OCI-LY1 (cell line): ENCODE data around the gene CCDC86.
"Not testable (repeated sequence)": the region's sequence is repeated elsewhere in the genome, so short reads cannot be mapped to it uniquely, and the experiment has no call there.

ENCODE experiments used
- H2AFZ ChIP-seq: fragments of 200-600 bp; sonication (generic), shearing (Covaris generic); 2 replicates; pipeline ENCODE4 v1.6.0; 2014; ENCODE audit warnings: antibody characterized with exemption, mild to moderate bottlenecking, low read length
- H3F3A ChIP-seq: fragments of 200-600 bp; sonication (generic), shearing (Covaris generic); 2 replicates; pipeline ENCODE4 v1.6.0; 2014; ENCODE audit warnings: mild to moderate bottlenecking, antibody characterized with exemption, low read length, moderate library complexity; ENCODE audit not compliant: insufficient read depth
- H3K27ac ChIP-seq: fragments of 200-600 bp; sonication (generic); 2 replicates; pipeline ENCODE4 v1.5.1; 2014; ENCODE audit warnings: low read length, mixed run types, mild to moderate bottlenecking, low read depth; ENCODE audit not compliant: poor library complexity, severe bottlenecking
- H3K27me3 ChIP-seq: fragments of 200-600 bp; sonication (generic); 2 replicates; pipeline ENCODE4 v1.6.0; 2014; ENCODE audit warnings: antibody characterized with exemption, mild to moderate bottlenecking, low read length, moderate library complexity; ENCODE audit not compliant: insufficient read depth
- H3K36me3 ChIP-seq: fragments of 200-600 bp; sonication (generic); 2 replicates; pipeline ENCODE4 v1.6.1; 2014; ENCODE audit warnings: mild to moderate bottlenecking, antibody characterized with exemption, low read length, moderate library complexity, mixed read lengths; ENCODE audit not compliant: insufficient read depth
- H3K4me1 ChIP-seq: fragments of 200-600 bp; sonication (generic); 2 replicates; pipeline ENCODE4 v1.5.1; 2014; ENCODE audit warnings: mild to moderate bottlenecking, low read length, moderate library complexity; ENCODE audit not compliant: insufficient read depth, severe bottlenecking
- H3K4me2 ChIP-seq: fragments of 200-600 bp; sonication (generic), shearing (Covaris generic); 2 replicates; pipeline ENCODE4 v1.6.1; 2014; ENCODE audit warnings: low read length
- H3K4me3 ChIP-seq: fragments of 200-600 bp; sonication (generic); 2 replicates; pipeline ENCODE4 v1.5.1; 2014; ENCODE audit warnings: low read length, low read depth, mild to moderate bottlenecking, mixed read lengths; ENCODE audit not compliant: poor library complexity, severe bottlenecking
- H3K79me2 ChIP-seq: fragments of 200-600 bp; shearing (Covaris generic); 2 replicates; pipeline ENCODE4 v1.6.1; 2016; ENCODE audit warnings: mixed run types, low read length, mixed read lengths; ENCODE audit not compliant: insufficient read depth
- H3K9ac ChIP-seq: fragments of 200-600 bp; sonication (generic), shearing (Covaris generic); 2 replicates; pipeline ENCODE4 v1.6.1; 2014; ENCODE audit warnings: mild to moderate bottlenecking, low read length, mixed read lengths
- H3K9me2 ChIP-seq: fragments of 200-600 bp; sonication (generic), shearing (Covaris generic); 2 replicates; pipeline ENCODE4 v1.6.1; 2014; ENCODE audit warnings: low read depth, mild to moderate bottlenecking, low read length, mixed read lengths
- H3K9me3 ChIP-seq: fragments of 200-600 bp; shearing (Covaris generic); 2 replicates; pipeline ENCODE4 v1.6.1; 2014; ENCODE audit warnings: low read length, mixed read lengths
- H4K20me1 ChIP-seq: fragments of 200-600 bp; sonication (generic), shearing (Covaris generic); 2 replicates; pipeline ENCODE4 v1.6.0; 2016; ENCODE audit warnings: mild to moderate bottlenecking, low read length; ENCODE audit not compliant: insufficient read depth
- CTCF ChIP-seq: fragments of 200-600 bp; sonication (generic), shearing (Covaris generic); IDR thresholded peaks from 2 replicates; pipeline ENCODE4 v1.5.1; 2017; ENCODE audit warnings: mild to moderate bottlenecking, antibody characterized with exemption, low read length, moderate library complexity, mixed read lengths
- EZH2 ChIP-seq: fragments of 200-600 bp; sonication (generic), shearing (Covaris generic); IDR thresholded peaks from 2 replicates; pipeline ENCODE4 v1.8.0; 2017; ENCODE audit warnings: borderline replicate concordance, mixed run types, mild to moderate bottlenecking, antibody characterized with exemption, low read length, moderate library complexity, mixed read lengths

Gene CCDC86

GRCh38 chr11:60821827-60822599, 19.9 kb upstream of the CCDC86 start:
- Histone ChIP-seq H3K79me2 (no peaks in the 10 kb centered on the region), H3K36me3 (no peaks in the 10 kb centered on the region), H4K20me1 (no peaks in the 10 kb centered on the region), H3K27me3 (peaks cover 5% of the 10 kb centered on the region; the same call in 1 of the 2 replicates), H3K4me1 (no peaks in the 10 kb centered on the region), H2AFZ (no peak overlapping the region), H3K4me2 (no peak overlapping the region), H3F3A (no peaks in the 10 kb centered on the region), H3K4me3 (no peak overlapping the region), H3K9me3 (peaks cover 2% of the 10 kb centered on the region; the same call in 1 of the 2 replicates), H3K9me2 (no peaks in the 10 kb centered on the region), H3K9ac (no peak overlapping the region), H3K27ac (no peak overlapping the region)
- no peak for TF ChIP-seq CTCF
- TF ChIP-seq EZH2 = no peak

- H3K9ac ChIP-seq, H3F3A ChIP-seq, H3K4me3 ChIP-seq, H3K9me3 ChIP-seq, H3K79me2 ChIP-seq, H2AFZ ChIP-seq, H3K27me3 ChIP-seq, H3K9me2 ChIP-seq, H3K36me3 ChIP-seq, H3K27ac ChIP-seq, H3K4me1 ChIP-seq, H3K4me2 ChIP-seq, H4K20me1 ChIP-seq: not testable (repeated sequence)
These were observed 18.1 kb upstream of the CCDC86 start for GRCh38 chr11:60823745-60824306.

- Histone ChIP-seq H2AFZ (no peak overlapping the region), H3K27me3 (peaks cover 5% of the 10 kb centered on the region; the same call in 1 of the 2 replicates), H3F3A (no peaks in the 10 kb centered on the region), H3K27ac (no peak overlapping the region), H3K9me2 (no peaks in the 10 kb centered on the region), H4K20me1 (no peaks in the 10 kb centered on the region), H3K4me1 (no peaks in the 10 kb centered on the region), H3K36me3 (no peaks in the 10 kb centered on the region), H3K4me2 (no peak overlapping the region), H3K4me3 (no peak overlapping the region), H3K9ac (no peak overlapping the region), H3K79me2 (no peaks in the 10 kb centered on the region), H3K9me3 (no peaks in the 10 kb centered on the region)
- no peak for TF ChIP-seq EZH2
- no peak for TF ChIP-seq CTCF
These were observed 16.8 kb upstream of the CCDC86 start for GRCh38 chr11:60825118-60825517.

GRCh38 chr11:60825790-60826189, 16.1 kb upstream of the CCDC86 start:
- TF ChIP-seq EZH2 = no peak
- no peak for TF ChIP-seq CTCF
- Histone ChIP-seq H3F3A (no peaks in the 10 kb centered on the region), H3K27ac (no peak overlapping the region), H3K36me3 (no peaks in the 10 kb centered on the region), H4K20me1 (no peaks in the 10 kb centered on the region), H3K4me2 (no peak overlapping the region), H3K27me3 (peaks cover 5% of the 10 kb centered on the region; the same call in 1 of the 2 replicates), H3K9ac (no peak overlapping the region), H3K9me2 (no peaks in the 10 kb centered on the region), H2AFZ (no peak overlapping the region), H3K79me2 (no peaks in the 10 kb centered on the region), H3K9me3 (no peaks in the 10 kb centered on the region), H3K4me3 (no peak overlapping the region), H3K4me1 (no peaks in the 10 kb centered on the region)
